Measurements from ENCODE around the gene IQGAP2. TPM values are rescaled to one million over a fixed set of nuclear protein-coding genes. Genes with fewer than 3 reads are reported as not detected.

Gene IQGAP2
- total and polyA plus RNA-seq, 2 donors (not counting 1 experiment from before 2014, with no cell fraction given) = 8.1 to 15.0 TPM

- ChIA-PET POLR2A (no interaction called here), CTCF (no interaction called here)
- H3K9me3 Mint-ChIP-seq (ENCODE audit: insufficient read depth) = no peaks in the 10 kb centered on the region
- H2AFZ ChIP-seq (ENCODE audit: insufficient read depth, low read depth, low read length, poor library complexity, severe bottlenecking) = no peak overlapping the region
- DNase-seq = no peak
- H3K9me3 ChIP-seq (ENCODE audit: control extremely low read depth in 1 of 3, control insufficient read depth in 2 of 3, insufficient read depth in 1 of 3, low read length in 2 of 3) = no peaks in the 10 kb centered on the region
- H3K4me2 ChIP-seq (replicated peaks; ENCODE audit: low read depth, low read length, poor library complexity, severe bottlenecking) = no peak overlapping the region
- no peaks in the 10 kb centered on the region for H3K4me1 ChIP-seq (ENCODE audit: control insufficient read depth in 2 of 2, insufficient read depth in 2 of 2, low read length in 2 of 2)
- TF ChIP-seq CTCF (IDR thresholded peaks at IDR 0.05) = no peak
- no peak for TF ChIP-seq EZH2 (IDR thresholded peaks at IDR 0.05; ENCODE audit: borderline replicate concordance, insufficient read depth, low read depth, low read length, poor library complexity, severe bottlenecking)
- peaks cover 4% of the 10 kb centered on the region in 2 experiments for H3K36me3 ChIP-seq (replicated peaks in 1 of 2; ENCODE audit: control extremely low read depth in 1 of 2, control insufficient read depth in 1 of 2, extremely low read depth in 1 of 2, insufficient read depth in 2 of 2, low read length in 1 of 2)
- no peaks in the 10 kb centered on the region for H3K27me3 ChIP-seq (replicated peaks in 1 of 4; ENCODE audit: control extremely low read depth in 1 of 4, control insufficient read depth in 3 of 4, insufficient read depth in 4 of 4, low read length in 3 of 4)
- H3K27ac Mint-ChIP-seq = no peak overlapping the region
- intact Hi-C loops (cut with micrococcal nuclease) = no loop called here
- H3K27me3 Mint-ChIP-seq = no peaks in the 10 kb centered on the region
- WGBS (ENCODE audit: insufficient coverage) = no CpG with 5 or more reads among the region's 6 CpGs
- no peak overlapping the region for H3K4me3 ChIP-seq (ENCODE audit: control extremely low read depth in 1 of 5, extremely low read depth in 1 of 5, insufficient read depth in 1 of 5, low read depth in 2 of 5, low read length in 4 of 5)
- no peak overlapping the region for H3K4me3 Mint-ChIP-seq
- no peak overlapping the region for H3K27ac ChIP-seq (ENCODE audit: low read length in 2 of 2)
- no peak overlapping the region for H3K9ac ChIP-seq (ENCODE audit: low read length)
- H4K20me1 ChIP-seq (ENCODE audit: control insufficient read depth, insufficient read depth, low read length, poor library complexity, severe bottlenecking) = no peaks in the 10 kb centered on the region
- no peak for ATAC-seq (ENCODE audit: low read depth)
- no peaks in the 10 kb centered on the region for H3K4me1 Mint-ChIP-seq
- no peaks in the 10 kb centered on the region for H3K79me2 ChIP-seq (ENCODE audit: control insufficient read depth, insufficient read depth, low read length)
Measured at GRCh38 chr5:76692274-76692540, 289.1 kb downstream of the IQGAP2 start.

DNA sequence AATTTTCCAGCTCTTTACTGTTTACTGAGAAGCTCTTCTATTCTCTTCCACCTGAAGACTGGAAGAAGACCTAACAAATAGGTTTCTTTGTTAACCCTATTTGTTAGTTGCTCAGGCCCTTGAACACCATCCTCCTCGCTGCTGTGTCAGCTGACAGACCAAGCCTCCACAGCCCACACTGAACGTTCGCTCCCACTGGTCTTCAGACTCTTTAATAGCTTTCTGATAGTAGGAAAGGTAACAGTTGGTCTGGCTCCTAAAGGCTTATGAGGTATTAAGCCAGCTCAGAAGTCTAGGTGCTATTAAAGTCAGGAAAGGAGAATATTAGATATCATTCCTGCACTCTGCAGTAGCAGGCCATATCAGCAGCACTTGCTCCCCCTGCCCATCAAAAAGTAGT lies 289.6 kb downstream of the IQGAP2 start:
- H3K27ac ChIP-seq (ENCODE audit: low read length in 2 of 2) = no peak overlapping the region
- intact Hi-C loops (cut with micrococcal nuclease) = no loop called here
- no peaks in the 10 kb centered on the region for H3K4me1 ChIP-seq (ENCODE audit: control insufficient read depth in 2 of 2, insufficient read depth in 2 of 2, low read length in 2 of 2)
- TF ChIP-seq EZH2 (IDR thresholded peaks at IDR 0.05; ENCODE audit: borderline replicate concordance, insufficient read depth, low read depth, low read length, poor library complexity, severe bottlenecking) = no peak
- no peak for TF ChIP-seq CTCF (IDR thresholded peaks at IDR 0.05)
- no peaks in the 10 kb centered on the region for H3K9me3 ChIP-seq (ENCODE audit: control extremely low read depth in 1 of 3, control insufficient read depth in 2 of 3, insufficient read depth in 1 of 3, low read length in 2 of 3)
- ChIA-PET CTCF (no interaction called here), POLR2A (no interaction called here)
- no peak overlapping the region for H3K4me2 ChIP-seq (replicated peaks; ENCODE audit: low read depth, low read length, poor library complexity, severe bottlenecking)
- DNase-seq (no peak), ATAC-seq (ENCODE audit: low read depth) (no peak)
- H3K4me1 Mint-ChIP-seq = no peaks in the 10 kb centered on the region
- H3K36me3 ChIP-seq (replicated peaks in 1 of 2; ENCODE audit: control extremely low read depth in 1 of 2, control insufficient read depth in 1 of 2, extremely low read depth in 1 of 2, insufficient read depth in 2 of 2, low read length in 1 of 2) = peaks cover 3 to 4% of the 10 kb centered on the region in 2 experiments
- no peak overlapping the region for H2AFZ ChIP-seq (ENCODE audit: insufficient read depth, low read depth, low read length, poor library complexity, severe bottlenecking)
- no peaks in the 10 kb centered on the region for H4K20me1 ChIP-seq (ENCODE audit: control insufficient read depth, insufficient read depth, low read length, poor library complexity, severe bottlenecking)
- H3K79me2 ChIP-seq (ENCODE audit: control insufficient read depth, insufficient read depth, low read length) = no peaks in the 10 kb centered on the region
- H3K27me3 ChIP-seq (replicated peaks in 1 of 4; ENCODE audit: control extremely low read depth in 1 of 4, control insufficient read depth in 3 of 4, insufficient read depth in 4 of 4, low read length in 3 of 4) = no peaks in the 10 kb centered on the region
- H3K4me3 ChIP-seq (ENCODE audit: control extremely low read depth in 1 of 5, extremely low read depth in 1 of 5, insufficient read depth in 1 of 5, low read depth in 2 of 5, low read length in 4 of 5) = no peak overlapping the region
- H3K9ac ChIP-seq (ENCODE audit: low read length) = no peak overlapping the region
- H3K9me3 Mint-ChIP-seq (ENCODE audit: insufficient read depth) = no peaks in the 10 kb centered on the region
- no peaks in the 10 kb centered on the region for H3K27me3 Mint-ChIP-seq
- no peak overlapping the region for H3K27ac Mint-ChIP-seq
- 100% methylated on average over 2 of the region's 3 CpGs for WGBS (ENCODE audit: insufficient coverage)
- no peak overlapping the region for H3K4me3 Mint-ChIP-seq
